Tongue (tissue), 2 donors: ENCODE measurements around the gene ROBO4. TPM values are rescaled to one million over a fixed set of nuclear protein-coding genes. Genes with fewer than 3 reads are reported as not detected.
A peak's percentile ranks its signal among the peaks of the same experiment; 100 is the strongest.

Source experiments
- DNase-seq: peaks from one replicate; pipeline ENCODE4 v3.0.0-alpha.2; 2015
- total RNA-seq: library from RNA; depleted of rRNA; stranded (reverse); fragments of >200 nt; gene quantifications from one replicate; pipeline ENCODE4 v1.2.3, GENCODE V29; 2014

The ROBO4 gene
- total RNA-seq, 1 donor from 2014 or later: 23.3 TPM

DNA sequence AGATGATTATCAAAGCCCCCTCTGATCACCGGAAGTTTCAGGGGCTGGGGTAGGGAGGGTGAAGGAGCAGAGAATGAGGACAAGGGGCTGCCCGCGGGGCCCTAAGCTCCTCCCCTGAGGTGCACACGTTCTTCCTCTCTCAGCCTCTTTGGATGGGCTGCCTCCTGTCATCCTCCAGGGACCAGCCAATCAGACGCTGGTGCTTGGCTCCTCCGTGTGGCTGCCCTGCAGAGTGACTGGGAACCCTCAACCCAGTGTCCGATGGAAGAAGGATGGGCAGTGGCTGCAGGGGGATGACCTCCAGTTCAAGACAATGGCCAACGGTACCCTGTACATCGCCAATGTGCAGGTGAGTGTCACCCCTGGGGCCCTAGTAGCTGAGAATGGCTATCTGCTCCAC is 24.9 kb downstream of the ROBO4 start:
- no peak for DNase-seq

GRCh38 chr11:124872280-124872679 is 25.4 kb downstream of the ROBO4 start:
- no peak for DNase-seq

DNA sequence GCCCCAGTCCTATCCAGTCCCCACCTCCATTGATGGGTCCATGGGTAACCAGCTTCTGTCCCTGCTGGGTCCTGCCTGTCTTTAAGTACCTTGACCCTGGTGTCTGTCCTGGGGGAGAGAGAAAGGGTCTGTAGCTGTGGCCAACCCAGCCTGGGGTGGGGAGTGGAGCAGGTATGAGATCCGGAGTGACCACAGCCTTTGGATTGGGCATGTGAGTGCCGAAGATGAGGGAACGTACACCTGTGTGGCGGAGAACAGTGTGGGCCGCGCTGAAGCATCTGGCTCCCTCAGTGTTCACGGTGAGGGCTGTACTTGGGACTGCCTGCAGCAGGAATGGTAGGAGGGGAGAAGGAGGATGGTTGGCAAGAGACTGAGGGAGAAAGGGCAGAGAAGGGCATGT is 27.2 kb downstream of the ROBO4 start:
- DNase-seq: no peak

GRCh38 chr11:124869856-124870387 is 27.7 kb downstream of the ROBO4 start:
- no peak for DNase-seq

DNA sequence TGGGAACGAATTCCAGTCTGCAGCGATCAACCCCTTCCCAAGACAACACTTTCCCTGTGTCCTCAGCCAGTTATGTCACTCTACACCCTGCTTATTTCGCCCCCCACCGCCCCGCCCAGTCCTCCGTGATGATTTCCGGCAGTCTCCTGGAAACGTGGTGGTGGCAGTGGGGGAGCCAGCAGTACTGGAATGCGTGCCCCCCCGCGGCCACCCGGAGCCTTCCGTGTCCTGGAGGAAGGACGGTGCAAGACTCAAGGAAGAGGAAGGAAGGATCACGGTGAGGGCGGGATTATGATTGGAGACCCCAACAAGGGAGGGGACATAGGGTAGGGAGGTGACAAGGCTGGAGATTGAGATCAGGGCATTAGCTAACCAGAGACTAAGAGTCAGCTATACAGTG is 28.3 kb downstream of the ROBO4 start:
- no peak for DNase-seq

GRCh38 chr11:124868331-124869274 is 29.1 kb downstream of the ROBO4 start:
- no peak for DNase-seq

GRCh38 chr11:124867700-124868099 is 30.0 kb downstream of the ROBO4 start:
- peak; percentile 50 for DNase-seq

GRCh38 chr11:124865902-124866851 is 31.5 kb downstream of the ROBO4 start:
- peak; percentile 45 for DNase-seq

- no peak for DNase-seq
These were observed 32.3 kb downstream of the ROBO4 start, which contains the start of gene ROBO3 for GRCh38 chr11:124865181-124865901. ROBO3 (plus strand) TSS chr11:124865432; CDS start chr11:124865578, 146 bp downstream.

DNA sequence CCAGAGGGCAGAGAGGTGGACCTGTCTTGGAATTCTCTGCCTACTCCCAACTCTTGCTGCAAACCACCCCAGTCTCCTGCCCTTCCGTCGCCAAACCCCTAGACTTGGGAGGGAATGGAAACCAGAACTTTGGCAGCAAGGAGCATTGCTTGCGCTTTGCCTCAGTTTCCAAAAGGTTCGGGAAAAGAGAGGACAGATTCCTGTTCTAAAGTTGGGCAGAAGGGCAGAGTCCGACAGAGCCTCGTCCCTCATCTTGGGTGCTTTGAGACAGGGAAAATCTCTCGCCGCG is 32.8 kb downstream of the ROBO4 start:
- no peak for DNase-seq

DNA sequence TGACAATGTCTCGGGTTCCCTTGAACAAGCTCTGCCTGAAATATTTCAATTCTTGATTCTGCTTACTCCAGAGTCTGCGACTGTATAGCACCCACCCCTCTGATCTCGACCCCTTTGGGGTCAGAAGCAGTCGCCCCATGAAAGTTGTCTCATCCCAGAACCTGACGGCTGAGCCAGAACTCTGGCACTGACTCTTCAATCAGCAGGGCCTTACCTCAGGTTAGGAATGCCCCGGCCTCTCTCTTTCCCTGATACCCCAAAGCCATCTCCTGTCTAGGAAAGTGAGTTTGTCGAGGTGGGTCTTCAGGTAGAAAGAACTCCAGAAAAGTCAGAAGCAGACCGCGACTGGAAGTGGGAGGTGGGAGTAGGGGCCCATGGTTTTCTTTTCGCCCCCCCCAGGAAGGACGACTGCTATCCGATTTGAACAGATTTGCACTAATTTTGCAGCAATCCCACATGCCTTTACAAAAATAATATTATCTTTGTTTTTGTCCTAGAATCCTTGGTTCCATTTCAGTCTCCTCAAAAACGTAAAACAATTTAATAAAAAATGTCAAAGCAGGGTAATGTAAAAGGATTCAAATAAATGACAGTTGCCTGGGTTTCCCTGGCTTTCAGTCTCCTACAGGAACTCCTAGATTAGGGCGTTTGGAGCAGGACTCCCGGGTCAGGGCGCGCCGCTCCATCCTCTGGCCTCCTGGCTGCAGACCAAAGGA is 33.3 kb downstream of the ROBO4 start:
- DNase-seq: no peak

- no peak for DNase-seq
These were observed 33.9 kb downstream of the ROBO4 start for GRCh38 chr11:124863826-124864165.

GRCh38 chr11:124863137-124863825 is 34.4 kb downstream of the ROBO4 start:
- no peak for DNase-seq

DNA sequence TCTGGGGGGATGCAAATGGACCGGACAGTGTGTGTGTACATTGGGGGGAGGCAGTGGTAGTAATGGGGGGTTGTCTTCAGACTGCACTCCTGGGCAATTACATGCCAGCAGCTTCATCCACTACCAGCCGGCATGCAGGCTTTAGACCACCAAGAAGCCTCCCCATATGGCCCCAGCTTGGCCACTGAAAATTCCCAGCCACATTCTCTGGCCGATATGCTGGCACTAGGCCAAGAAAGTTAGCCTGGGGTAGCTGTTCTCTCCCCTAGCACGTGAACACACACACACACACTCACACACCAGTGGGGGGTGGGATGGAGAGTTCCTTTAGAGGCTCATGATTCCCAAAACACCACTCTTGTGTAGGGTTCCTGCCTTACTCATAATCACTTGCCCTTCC is 36.0 kb downstream of the ROBO4 start:
- DNase-seq: no peak

- no peak for DNase-seq
These were observed 38.5 kb downstream of the ROBO4 start for GRCh38 chr11:124859171-124859570.

DNA sequence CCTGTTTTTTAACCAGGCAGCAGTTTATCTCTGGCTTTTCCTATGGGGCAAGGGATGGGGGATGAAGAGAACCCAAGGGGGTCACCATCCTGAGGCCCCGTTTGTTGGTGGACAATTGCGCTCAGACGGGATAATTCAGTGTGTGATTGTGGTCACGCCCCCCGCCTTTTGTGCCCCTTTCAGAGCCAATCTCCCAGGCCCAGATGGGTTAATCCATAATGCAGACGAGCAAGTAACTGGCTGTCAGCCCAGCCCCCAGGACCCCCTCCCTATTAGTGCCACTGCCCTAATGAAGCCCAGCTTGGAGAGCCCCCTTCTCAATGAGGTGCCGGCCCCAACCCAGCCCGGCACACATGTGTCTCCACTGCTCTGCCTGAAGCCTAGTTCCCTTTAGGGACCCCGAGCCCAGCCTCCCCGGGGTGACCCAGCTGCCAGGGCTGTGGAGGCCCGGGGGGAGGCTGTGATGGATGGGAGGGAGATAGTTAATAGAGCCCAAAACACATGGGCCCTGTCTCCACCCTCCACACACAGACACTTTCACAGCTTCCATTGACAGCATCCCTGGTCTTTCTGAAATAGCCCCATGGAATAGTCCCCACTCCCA is 51.5 kb downstream of the ROBO4 start:
- DNase-seq: no peak

DNA sequence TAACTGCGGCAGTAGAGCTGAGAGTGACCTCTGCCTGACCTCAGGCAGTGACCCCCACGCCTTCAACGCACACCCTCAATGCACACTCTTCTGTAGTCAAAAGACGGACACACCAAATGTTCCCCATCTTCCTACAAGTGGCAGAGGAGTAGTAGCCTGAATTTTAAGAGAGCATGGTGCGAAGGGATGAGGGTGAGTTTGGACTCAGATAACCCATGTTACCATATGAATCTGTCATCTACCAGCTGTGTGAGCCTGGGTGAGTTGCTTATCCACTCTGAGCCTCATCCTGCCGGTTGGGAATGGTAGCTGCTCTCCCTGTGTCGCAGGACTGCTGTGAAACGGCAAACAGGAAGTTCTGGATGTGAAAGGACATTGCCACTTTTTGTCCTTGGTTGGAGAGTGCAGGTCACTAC is 53.0 kb downstream of the ROBO4 start:
- no peak for DNase-seq

GRCh38 chr11:124843616-124843910 is 54.1 kb downstream of the ROBO4 start:
- no peak for DNase-seq

- DNase-seq: peak; percentile 31
These were observed 55.4 kb downstream of the ROBO4 start for GRCh38 chr11:124842305-124842704.

DNA sequence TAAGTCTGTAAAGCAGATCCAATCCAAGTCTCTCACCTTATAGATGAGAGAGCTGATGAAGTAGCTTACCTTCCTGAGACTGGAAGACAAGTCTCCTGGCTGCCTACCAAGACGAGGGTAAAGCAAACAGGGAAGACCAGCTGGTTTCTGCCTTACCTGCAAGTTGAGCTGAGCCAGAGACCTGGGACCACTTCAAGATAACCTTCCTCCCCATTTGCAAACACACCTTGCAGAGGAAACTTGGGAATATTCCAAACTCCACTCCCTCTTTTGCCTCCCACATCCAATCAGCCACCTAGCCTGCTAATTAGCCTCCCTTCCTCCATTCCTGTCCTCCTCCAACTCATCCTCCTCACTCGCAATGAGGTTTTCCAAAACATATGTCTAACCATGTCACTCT is 55.8 kb downstream of the ROBO4 start:
- no peak for DNase-seq

DNA sequence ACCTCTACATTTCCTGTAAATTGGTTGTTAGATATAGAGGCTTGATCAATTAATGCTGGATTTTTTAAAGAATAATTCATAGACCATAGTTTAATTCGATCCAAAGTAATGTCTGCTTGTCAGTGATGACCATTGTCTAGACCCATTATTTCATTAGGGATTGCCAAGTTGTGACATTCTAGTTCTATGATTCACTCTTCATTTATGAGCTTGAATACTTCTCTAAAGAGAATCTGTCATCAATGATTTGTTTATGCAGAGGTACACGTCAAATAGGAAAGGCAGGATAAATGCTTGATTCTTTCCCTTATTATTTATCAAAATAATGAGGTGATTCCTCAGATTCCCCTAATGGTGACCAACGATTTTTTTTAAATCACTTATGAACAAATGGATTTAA is 56.5 kb downstream of the ROBO4 start:
- DNase-seq: no peak
